Nephron (organoid): Measurements from ENCODE around the gene NDUFAF8.

Experiments used
- H3K27ac Mint-ChIP-seq, 3 experiments: 2 replicates each; pipeline ENCODE4 v1.8.0; 2020; ENCODE audit warnings: mixed read lengths in 3 of 3, mild to moderate bottlenecking in 2 of 3, moderate library complexity in 1 of 3
- H3K27me3 Mint-ChIP-seq: 2 replicates; pipeline ENCODE4 v1.8.0; 2021; ENCODE audit warnings: low read depth, mild to moderate bottlenecking, moderate library complexity, mixed read lengths
- H3K36me3 Mint-ChIP-seq: 2 replicates; pipeline ENCODE4 v1.8.0; 2020; ENCODE audit warnings: low read depth, mixed read lengths
- H3K4me1 Mint-ChIP-seq: 2 replicates; pipeline ENCODE4 v1.8.0; 2020; ENCODE audit warnings: mixed read lengths
- H3K4me3 Mint-ChIP-seq, 3 experiments: 2 replicates each; pipeline ENCODE4 v1.8.0; 2020; ENCODE audit warnings: mild to moderate bottlenecking in 3 of 3, mixed read lengths in 3 of 3, moderate library complexity in 2 of 3
- H3K9me3 Mint-ChIP-seq: 2 replicates; pipeline ENCODE4 v1.8.0; 2020; ENCODE audit warnings: mixed read lengths
- TF ChIP-seq, protein P1 (sequence below), 3 experiments: fragments of 200-600 bp; sonication (generic); IDR thresholded peaks; one replicate each; pipeline ENCODE4 v1.5.0; 2021; ENCODE audit warnings: antibody characterized with exemption in 3 of 3; ENCODE audit not compliant: unreplicated experiment in 3 of 3

The NDUFAF8 gene

DNA sequence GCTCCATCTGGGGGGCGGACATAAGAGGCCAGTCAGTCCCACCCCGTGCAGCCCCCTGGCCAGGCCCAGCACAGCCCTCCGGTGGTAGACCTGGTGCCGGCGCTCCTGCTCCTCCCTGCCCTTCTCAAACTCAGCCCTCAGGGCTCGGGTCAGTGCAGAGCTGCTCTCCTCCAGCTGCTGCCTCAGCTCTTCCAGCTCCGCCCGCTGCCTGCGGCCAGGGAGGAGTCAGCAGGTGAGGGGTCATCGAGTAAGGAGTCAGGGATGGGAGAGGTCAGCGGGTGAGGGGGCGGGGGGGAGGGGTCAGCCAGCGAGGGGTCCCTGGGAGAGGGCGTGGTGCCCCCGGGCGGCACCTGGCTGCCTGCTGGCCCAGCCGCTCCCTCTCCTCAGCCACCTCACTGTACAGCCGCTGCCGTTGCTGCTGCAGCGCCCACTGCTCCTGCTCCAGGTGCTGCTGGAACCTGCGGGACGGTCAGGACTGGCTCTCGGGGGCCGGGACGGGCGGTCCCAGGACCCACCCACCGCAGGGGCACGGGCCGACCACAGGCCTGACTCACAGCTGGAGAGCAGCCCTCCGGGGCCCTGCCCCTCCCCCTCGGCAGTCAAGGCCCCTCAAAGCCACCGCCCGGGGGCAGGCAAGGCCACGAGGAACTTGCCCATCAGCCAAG, 46.6 kb upstream of the NDUFAF8 start:
- TF ChIP-seq, protein P1, sequence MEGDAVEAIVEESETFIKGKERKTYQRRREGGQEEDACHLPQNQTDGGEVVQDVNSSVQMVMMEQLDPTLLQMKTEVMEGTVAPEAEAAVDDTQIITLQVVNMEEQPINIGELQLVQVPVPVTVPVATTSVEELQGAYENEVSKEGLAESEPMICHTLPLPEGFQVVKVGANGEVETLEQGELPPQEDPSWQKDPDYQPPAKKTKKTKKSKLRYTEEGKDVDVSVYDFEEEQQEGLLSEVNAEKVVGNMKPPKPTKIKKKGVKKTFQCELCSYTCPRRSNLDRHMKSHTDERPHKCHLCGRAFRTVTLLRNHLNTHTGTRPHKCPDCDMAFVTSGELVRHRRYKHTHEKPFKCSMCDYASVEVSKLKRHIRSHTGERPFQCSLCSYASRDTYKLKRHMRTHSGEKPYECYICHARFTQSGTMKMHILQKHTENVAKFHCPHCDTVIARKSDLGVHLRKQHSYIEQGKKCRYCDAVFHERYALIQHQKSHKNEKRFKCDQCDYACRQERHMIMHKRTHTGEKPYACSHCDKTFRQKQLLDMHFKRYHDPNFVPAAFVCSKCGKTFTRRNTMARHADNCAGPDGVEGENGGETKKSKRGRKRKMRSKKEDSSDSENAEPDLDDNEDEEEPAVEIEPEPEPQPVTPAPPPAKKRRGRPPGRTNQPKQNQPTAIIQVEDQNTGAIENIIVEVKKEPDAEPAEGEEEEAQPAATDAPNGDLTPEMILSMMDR (IDR thresholded peaks at IDR 0.05; ENCODE audit: unreplicated experiment in 3 of 3), result no peak
- H3K4me1 Mint-ChIP-seq, result no peaks in the 10 kb centered on the region
- H3K4me3 Mint-ChIP-seq, result no peak overlapping the region
- H3K36me3 Mint-ChIP-seq, result peaks cover 4% of the 10 kb centered on the region
- H3K27ac Mint-ChIP-seq, result no peak overlapping the region
- H3K9me3 Mint-ChIP-seq, result no peaks in the 10 kb centered on the region
- no peaks in the 10 kb centered on the region for H3K27me3 Mint-ChIP-seq

DNA sequence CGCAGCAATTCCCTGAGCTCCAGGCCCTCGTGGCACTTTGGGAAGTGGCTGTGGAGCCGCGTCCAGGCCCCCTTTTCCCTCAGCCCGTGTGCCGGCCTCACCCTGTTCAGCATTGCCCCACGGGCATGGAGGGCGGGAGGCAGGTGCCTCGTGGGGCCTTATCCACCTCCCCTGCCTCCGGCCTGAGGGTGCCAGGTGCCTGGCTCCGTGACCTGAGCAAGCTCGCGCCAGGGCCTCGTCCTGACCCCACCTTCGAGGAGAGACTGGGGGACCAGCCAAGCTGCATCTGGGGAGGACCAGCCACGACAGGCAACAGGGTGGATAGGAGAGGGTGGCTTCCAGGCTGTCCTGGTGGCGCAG, 46.1 kb upstream of the NDUFAF8 start:
- H3K36me3 Mint-ChIP-seq, result peaks cover 4% of the 10 kb centered on the region
- H3K9me3 Mint-ChIP-seq, result no peaks in the 10 kb centered on the region
- H3K4me1 Mint-ChIP-seq, result no peaks in the 10 kb centered on the region
- TF ChIP-seq, protein P1 (IDR thresholded peaks at IDR 0.05; ENCODE audit: unreplicated experiment in 3 of 3), result no peak
- no peaks in the 10 kb centered on the region for H3K27me3 Mint-ChIP-seq
- H3K4me3 Mint-ChIP-seq, result no peak overlapping the region
- H3K27ac Mint-ChIP-seq, result no peak overlapping the region

DNA sequence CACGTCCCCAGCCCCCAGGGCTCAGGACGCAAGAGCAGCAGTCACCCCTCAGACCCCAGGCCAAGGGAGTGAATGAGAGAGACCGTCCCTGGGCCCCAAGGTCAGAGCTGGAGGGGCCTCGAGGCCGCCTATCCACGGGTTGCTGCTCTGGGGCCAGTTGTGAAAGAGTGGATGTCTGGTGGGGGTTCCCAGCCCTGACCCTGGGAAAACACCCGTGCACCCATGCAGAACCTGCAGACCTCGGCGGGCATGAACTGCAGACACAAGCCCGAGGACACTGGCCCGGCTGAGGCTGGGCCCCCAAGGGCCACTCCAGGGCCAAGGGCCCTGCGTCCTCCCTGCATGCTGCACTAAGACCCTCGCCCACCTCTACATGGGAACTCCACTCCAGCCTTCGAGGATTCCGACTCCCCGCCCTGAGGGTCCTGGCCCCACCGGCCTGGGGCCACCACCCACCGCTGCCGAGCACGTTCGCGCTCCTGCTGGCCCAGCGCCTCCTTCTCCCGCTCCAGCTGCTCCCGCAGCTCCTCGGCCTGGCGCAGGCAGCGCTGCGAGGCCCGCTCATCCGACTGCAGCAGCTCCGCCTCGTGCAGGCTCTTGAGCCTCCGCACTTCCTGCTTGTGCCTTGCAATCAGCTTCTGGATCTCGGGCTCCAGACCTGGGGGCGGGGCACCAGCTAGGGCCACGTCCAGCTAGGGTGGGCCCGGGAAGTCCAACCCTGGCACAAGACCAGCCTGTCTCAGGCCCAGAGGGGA, 45.5 kb upstream of the NDUFAF8 start:
- Mint-ChIP-seq H3K4me3 (no peak overlapping the region), H3K9me3 (no peaks in the 10 kb centered on the region), H3K36me3 (peaks cover 4% of the 10 kb centered on the region), H3K27me3 (no peaks in the 10 kb centered on the region), H3K27ac (no peak overlapping the region), H3K4me1 (no peaks in the 10 kb centered on the region)
- TF ChIP-seq, protein P1 (IDR thresholded peaks at IDR 0.05; ENCODE audit: unreplicated experiment in 3 of 3), result no peak

DNA sequence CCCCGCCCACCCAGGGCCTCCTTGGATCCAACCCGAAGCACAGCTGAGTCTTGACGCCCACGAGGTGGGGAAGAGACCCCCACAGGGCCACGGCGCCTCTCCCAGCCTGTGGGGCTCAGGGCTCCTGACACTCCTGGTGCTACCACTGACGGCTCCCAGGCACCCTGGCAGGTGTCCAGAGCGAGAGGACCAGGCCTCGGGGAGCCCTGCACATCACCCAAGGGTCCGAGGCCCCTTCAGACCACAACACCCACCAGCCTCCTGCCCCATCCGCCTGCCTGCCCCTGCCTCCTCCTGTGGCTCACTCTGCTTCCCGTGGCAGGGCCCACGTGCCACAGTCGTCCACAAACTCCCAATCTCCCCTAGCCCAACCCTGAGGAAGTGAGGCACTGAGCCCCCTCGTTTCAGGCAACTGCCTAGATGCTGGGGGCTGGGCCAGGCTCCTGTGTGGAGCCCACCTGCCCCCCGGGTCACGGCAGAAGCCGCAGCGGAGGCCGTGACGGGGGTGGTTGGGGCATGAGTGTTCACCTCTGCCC, 44.8 kb upstream of the NDUFAF8 start:
- TF ChIP-seq, protein P1 (IDR thresholded peaks at IDR 0.05; ENCODE audit: unreplicated experiment in 3 of 3), result no peak
- Mint-ChIP-seq H3K36me3 (peaks cover 4% of the 10 kb centered on the region), H3K4me3 (no peak overlapping the region), H3K9me3 (no peaks in the 10 kb centered on the region), H3K4me1 (no peaks in the 10 kb centered on the region), H3K27me3 (no peaks in the 10 kb centered on the region), H3K27ac (no peak overlapping the region)

DNA sequence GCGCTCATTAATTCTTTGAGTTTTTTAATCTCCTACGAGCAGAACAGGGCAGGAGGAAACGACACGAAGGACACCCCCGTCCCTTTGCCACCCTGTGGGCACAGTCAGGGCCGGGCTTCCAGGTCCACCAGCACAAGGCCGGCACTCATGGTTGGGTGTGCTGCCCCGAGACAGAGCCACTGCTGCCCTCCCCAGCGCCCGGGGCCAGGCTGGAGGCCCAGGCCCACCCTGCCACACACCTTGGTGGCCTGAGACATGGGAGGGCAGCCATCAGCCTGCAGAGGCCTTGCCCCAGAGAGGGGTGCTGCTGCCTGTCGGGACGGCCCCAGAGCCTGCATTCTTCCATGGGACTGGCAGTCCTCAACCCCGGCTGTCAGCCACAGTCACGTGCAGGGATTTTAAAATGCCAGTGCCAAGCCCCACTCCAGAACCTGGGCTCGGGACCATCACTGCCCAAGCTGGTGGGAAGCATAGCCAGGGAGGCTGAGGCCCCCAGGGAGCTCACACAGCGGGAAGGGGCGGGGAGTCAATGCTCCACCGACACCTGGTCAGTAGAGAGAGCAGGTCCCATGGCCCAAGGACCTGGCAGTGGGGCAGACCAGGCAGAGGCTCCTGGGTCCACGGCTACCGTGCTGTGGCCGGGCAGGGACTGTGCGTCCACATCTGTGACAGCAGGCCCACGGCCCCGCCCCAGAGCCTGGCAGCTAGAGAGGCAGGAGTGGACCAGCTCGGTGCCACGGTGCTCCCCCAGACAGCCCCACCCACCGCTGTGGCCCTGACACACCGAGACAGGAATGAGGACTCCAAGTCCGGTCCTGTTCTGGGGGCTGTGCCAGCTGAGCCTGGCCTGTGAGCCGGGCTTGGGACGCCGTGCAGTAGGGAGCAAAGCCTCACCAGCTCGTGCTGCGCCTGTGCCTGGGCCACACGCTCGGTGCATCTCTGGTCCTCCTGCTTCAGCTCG, 43.9 kb upstream of the NDUFAF8 start:
- Mint-ChIP-seq H3K27me3 (no peaks in the 10 kb centered on the region), H3K4me3 (no peak overlapping the region)

More for the DNA sequence above, 43.9 kb upstream of the NDUFAF8 start:
- TF ChIP-seq, protein P1 (IDR thresholded peaks at IDR 0.05; ENCODE audit: unreplicated experiment in 3 of 3), result no peak
- Mint-ChIP-seq H3K27ac (no peak overlapping the region), H3K9me3 (no peaks in the 10 kb centered on the region), H3K4me1 (no peaks in the 10 kb centered on the region), H3K36me3 (peaks cover 4% of the 10 kb centered on the region)
